C4-2B (cell line): Measurements from ENCODE around the gene DPCD.

Experiments
- ZFX ChIP-seq: fragments of 450-650 bp; IDR thresholded peaks from 2 replicates; pipeline ENCODE4 v1.6.1; 2017
- TF ChIP-seq, protein P1 (sequence below): fragments of 450-650 bp; conservative IDR thresholded peaks from 2 replicates; pipeline ENCODE4 v1.5.1; 2017; ENCODE audit warnings: mild to moderate bottlenecking

DNA sequence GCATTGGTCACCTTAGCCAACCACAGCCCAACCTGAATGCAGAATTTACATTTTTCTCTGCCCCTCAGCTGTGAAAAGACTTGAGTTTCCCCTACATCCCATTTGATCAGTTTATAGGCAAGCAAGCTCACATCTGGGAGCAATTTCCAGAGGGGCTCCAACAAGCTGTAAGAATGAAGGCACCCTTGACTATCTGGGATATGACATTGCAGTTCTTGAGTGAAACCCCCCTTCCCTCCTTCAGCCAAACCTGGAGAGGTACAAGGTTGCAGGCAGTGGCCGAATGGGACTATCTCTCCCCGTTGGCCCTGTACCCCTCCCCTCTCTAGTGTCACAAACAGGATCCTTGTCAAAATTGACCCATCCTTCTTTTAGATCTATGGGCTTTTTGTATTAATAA, 30.6 kb upstream of the DPCD start:
- TF ChIP-seq, protein P1, sequence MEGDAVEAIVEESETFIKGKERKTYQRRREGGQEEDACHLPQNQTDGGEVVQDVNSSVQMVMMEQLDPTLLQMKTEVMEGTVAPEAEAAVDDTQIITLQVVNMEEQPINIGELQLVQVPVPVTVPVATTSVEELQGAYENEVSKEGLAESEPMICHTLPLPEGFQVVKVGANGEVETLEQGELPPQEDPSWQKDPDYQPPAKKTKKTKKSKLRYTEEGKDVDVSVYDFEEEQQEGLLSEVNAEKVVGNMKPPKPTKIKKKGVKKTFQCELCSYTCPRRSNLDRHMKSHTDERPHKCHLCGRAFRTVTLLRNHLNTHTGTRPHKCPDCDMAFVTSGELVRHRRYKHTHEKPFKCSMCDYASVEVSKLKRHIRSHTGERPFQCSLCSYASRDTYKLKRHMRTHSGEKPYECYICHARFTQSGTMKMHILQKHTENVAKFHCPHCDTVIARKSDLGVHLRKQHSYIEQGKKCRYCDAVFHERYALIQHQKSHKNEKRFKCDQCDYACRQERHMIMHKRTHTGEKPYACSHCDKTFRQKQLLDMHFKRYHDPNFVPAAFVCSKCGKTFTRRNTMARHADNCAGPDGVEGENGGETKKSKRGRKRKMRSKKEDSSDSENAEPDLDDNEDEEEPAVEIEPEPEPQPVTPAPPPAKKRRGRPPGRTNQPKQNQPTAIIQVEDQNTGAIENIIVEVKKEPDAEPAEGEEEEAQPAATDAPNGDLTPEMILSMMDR: no peak
- no peak for TF ChIP-seq ZFX
